Right lobe of liver (tissue), 6 donors: ENCODE results near the gene DUS3L. TPM values are rescaled to one million over a fixed set of nuclear protein-coding genes. Genes with fewer than 3 reads are reported as not detected.
A peak's percentile ranks its signal among the peaks of the same experiment; 100 is the strongest.

Source experiments
- ATAC-seq, 4 donors: fragments of 200-7000 bp; cut with Tn5 transposase; one replicate each; pipeline ENCODE4 v1.9.1; 2020; ENCODE audit warnings: mild to moderate bottlenecking in 4 of 4, moderate library complexity in 4 of 4
- DNase-seq, 3 donors: peaks; one replicate each; pipeline ENCODE4 v3.0.0-alpha.2; 2020
- H3K27ac ChIP-seq, 3 donors: fragments of 200-600 bp; one replicate each; pipeline ENCODE4 v1.8.0; 2022
- H3K27me3 ChIP-seq, 2 donors: fragments of 200-600 bp; one replicate each; pipeline ENCODE4 v1.8.0; 2022
- H3K36me3 ChIP-seq, 4 donors: fragments of 200-600 bp; sonication (generic) in 1 of 4; one replicate each; pipeline versions ENCODE4 v1.5.1 to v1.8.0; 2017 to 2022; ENCODE audit warnings: control low read depth in 1 of 4
- H3K4me1 ChIP-seq, 4 donors: fragments of 200-600 bp; sonication (generic) in 1 of 4; one replicate each; pipeline versions ENCODE4 v1.5.1 to v1.8.0; 2017 to 2022; ENCODE audit warnings: control low read depth in 1 of 4
- H3K4me3 ChIP-seq, 3 donors: fragments of 200-600 bp; one replicate each; pipeline ENCODE4 v1.8.0; 2022
- H3K9me3 ChIP-seq, 4 donors: fragments of 200-600 bp; sonication (generic) in 1 of 4; one replicate each; pipeline versions ENCODE4 v1.5.1 to v1.8.0; 2017 to 2022; ENCODE audit warnings: control low read depth in 1 of 4
- CTCF ChIP-seq, 4 donors: fragments of 200-600 bp in 3 of 4; fragments of 450-650 bp in 1 of 4; IDR thresholded peaks; one replicate each; pipeline versions ENCODE4 v1.5.1 to v1.8.0; 2016 to 2022; ENCODE audit warnings: antibody characterized with exemption in 4 of 4, mild to moderate bottlenecking in 2 of 4
- POLR2A ChIP-seq: fragments of 450-650 bp; IDR thresholded peaks from one replicate; pipeline ENCODE4 v1.6.1; 2017; ENCODE audit warnings: antibody characterized with exemption, mild to moderate bottlenecking
- WGBS: methylation state at CpG from one replicate; pipeline ENCODE4 v1.1.6; 2018; ENCODE audit warnings: low coverage, low lambda C conversion rate; ENCODE audit not compliant: insufficient coverage; ENCODE audit errors: missing lambda C conversion rate; 5-methylcytosine and 5-hydroxymethylcytosine counted together
- intact Hi-C, 2 donors: fragments of 100-400 bp; cut with DNase I; formaldehyde crosslinking; loops; one replicate each; pipeline versions ENCODE4 v1.11.2 to v1.14.1; 2022
- total RNA-seq, 6 experiments: library from RNA; depleted of rRNA in 2 of 6; stranded (reverse); fragments of >200 nt in 2 of 6; fragmentation: NEBNext Ultra II Directional in 3 of 6; extraction: Animal tissue kit (Norgen Biotek cat#: 25700) in 3 of 6; gene quantifications; one replicate each; pipeline versions ENCODE4 v1.1.0 to v1.2.4, GENCODE V29; 2016 to 2023
- donor health status: DM: no; HTN: yes; CAD: no.
- donor health status: DM: no; HTN: no; CAD: no.
- donor health status: DM: no; HTN: no; CAD: no.
- donor health status: DM: no; HTN: yes; CAD: no.
- donor health status: DM: no; HTN: yes; CAD: no.

Gene DUS3L
- total RNA-seq, 6 experiments from 2014 or later = 14.7 to 28.6 (median 20.5) TPM

- H3K9me3 ChIP-seq = no peaks in the 10 kb centered on the region
- DNase-seq (no peak), ATAC-seq (peak; percentile 38 to 59 (median 50))
- H3K4me3 ChIP-seq = peak overlapping the region; percentile 40 to 56 (median 48)
- peaks cover 0 to 26% (median 11%) of the 10 kb centered on the region in 4 donors for H3K4me1 ChIP-seq
- WGBS = 21% methylated on average over 15 of the region's 15 CpGs
- H3K36me3 ChIP-seq = no peaks in the 10 kb centered on the region
- TF ChIP-seq POLR2A = no peak
- no peak for TF ChIP-seq CTCF (IDR thresholded peaks at IDR 0.05)
- H3K27ac ChIP-seq = peak overlapping the region; percentile 28 to 63 (median 47)
- intact Hi-C loops = no loop called here
- no peaks in the 10 kb centered on the region for H3K27me3 ChIP-seq
Observed at GRCh38 chr19:5837761-5838352, 46.9 kb upstream of the DUS3L start.

GRCh38 chr19:5832527-5833216, 41.7 kb upstream of the DUS3L start:
- no peak for ATAC-seq
- no peak overlapping the region for H3K4me3 ChIP-seq
- H3K4me1 ChIP-seq = peaks cover 0 to 11% (median 4%) of the 10 kb centered on the region in 4 donors
- no peak for DNase-seq
- intact Hi-C loops = no loop called here
- no peak for TF ChIP-seq POLR2A
- TF ChIP-seq CTCF (IDR thresholded peaks at IDR 0.05) = no peak
- no peaks in the 10 kb centered on the region for H3K9me3 ChIP-seq
- WGBS = 96% methylated on average over 3 of the region's 6 CpGs
- no peaks in the 10 kb centered on the region for H3K27me3 ChIP-seq
- no peak overlapping the region for H3K27ac ChIP-seq
- no peaks in the 10 kb centered on the region for H3K36me3 ChIP-seq

GRCh38 chr19:5832061-5832460, 41.1 kb upstream of the DUS3L start:
- no peak for TF ChIP-seq CTCF (IDR thresholded peaks at IDR 0.05)
- TF ChIP-seq POLR2A = no peak
- Histone ChIP-seq H3K27ac (no peak overlapping the region), H3K27me3 (no peaks in the 10 kb centered on the region), H3K36me3 (no peaks in the 10 kb centered on the region), H3K4me1 (peaks cover 0 to 6% (median 3%) of the 10 kb centered on the region in 4 donors), H3K9me3 (no peaks in the 10 kb centered on the region), H3K4me3 (no peak overlapping the region)
- DNase-seq (no peak), ATAC-seq (no peak)
- intact Hi-C loops = no loop called here
- 60% methylated on average over 1 of the region's 22 CpGs for WGBS

GRCh38 chr19:5831159-5831558, 40.2 kb upstream of the DUS3L start:
- DNase-seq (no peak), ATAC-seq (no peak)
- no peak overlapping the region for H3K4me3 ChIP-seq

More at GRCh38 chr19:5831159-5831558, 40.2 kb upstream of the DUS3L start:
- WGBS = no CpG with 5 or more reads among the region's 9 CpGs
- Histone ChIP-seq H3K9me3 (no peaks in the 10 kb centered on the region), H3K27ac (no peak overlapping the region), H3K4me1 (peaks cover 0 to 13% (median 4%) of the 10 kb centered on the region in 4 donors), H3K36me3 (no peaks in the 10 kb centered on the region), H3K27me3 (no peaks in the 10 kb centered on the region)
- intact Hi-C loops = no loop called here
- no peak for TF ChIP-seq POLR2A
- no peak for TF ChIP-seq CTCF (IDR thresholded peaks at IDR 0.05)
